Neural progenitor cell (in vitro differentiated cells): ENCODE results near the gene ZBTB46. TPM values are rescaled to one million over a fixed set of nuclear protein-coding genes. Genes with fewer than 3 reads are reported as not detected.
"Not testable (repeated sequence)": the region's sequence is repeated elsewhere in the genome, so short reads cannot be mapped to it uniquely, and the experiment has no call there.

Experiments
- DNase-seq: peaks from one replicate; pipeline ENCODE4 v3.0.0-alpha.2; 2016; ENCODE audit warnings: low spot score
- H2AFZ ChIP-seq: fragments of 200-600 bp; sonication (generic); replicated peaks from 2 replicates; pipeline ENCODE4 v1.6.1; 2016; ENCODE audit warnings: antibody characterized with exemption
- H3F3A ChIP-seq: fragments of 200-600 bp; sonication (generic); 2 replicates; pipeline ENCODE4 v1.6.1; 2016; ENCODE audit warnings: antibody characterized with exemption, low read depth
- H3K27ac ChIP-seq: fragments of 200-600 bp; sonication (generic); 2 replicates; pipeline ENCODE4 v1.5.1; 2016; ENCODE audit warnings: mild to moderate bottlenecking
- H3K27me3 ChIP-seq: fragments of 200-600 bp; sonication (generic); 2 replicates; pipeline ENCODE4 v1.6.1; 2016; ENCODE audit warnings: mild to moderate bottlenecking, moderate library complexity
- H3K36me3 ChIP-seq: fragments of 200-600 bp; sonication (generic); 2 replicates; pipeline ENCODE4 v1.5.1; 2016
- H3K4me1 ChIP-seq: fragments of 200-600 bp; sonication (generic); 2 replicates; pipeline ENCODE4 v1.6.1; 2016; ENCODE audit warnings: mixed run types
- H3K4me2 ChIP-seq: fragments of 200-600 bp; sonication (generic); 2 replicates; pipeline ENCODE4 v1.6.1; 2016
- H3K4me3 ChIP-seq: fragments of 200-600 bp; sonication (generic); 2 replicates; pipeline ENCODE4 v1.5.1; 2016
- H3K79me2 ChIP-seq: fragments of 200-600 bp; sonication (generic); 2 replicates; pipeline ENCODE4 v1.6.1; 2016; ENCODE audit warnings: low read depth
- H3K9ac ChIP-seq: fragments of 200-600 bp; sonication (generic); 2 replicates; pipeline ENCODE4 v1.6.1; 2016
- H3K9me3 ChIP-seq: fragments of 200-600 bp; sonication (generic); 2 replicates; pipeline ENCODE4 v1.5.1; 2016; ENCODE audit warnings: low read depth
- H4K20me1 ChIP-seq: fragments of 200-600 bp; sonication (generic); 2 replicates; pipeline ENCODE4 v1.6.1; 2016; ENCODE audit warnings: low read depth
- H3K27ac Mint-ChIP-seq: 3 replicates; pipeline ENCODE4 v1.8.0; 2021; ENCODE audit warnings: mixed read lengths
- H3K27me3 Mint-ChIP-seq: 2 replicates; pipeline ENCODE4 v1.8.0; 2022; ENCODE audit warnings: low read depth, mild to moderate bottlenecking, inconsistent platforms, moderate library complexity, mixed read lengths; ENCODE audit not compliant: insufficient read depth
- H3K36me3 Mint-ChIP-seq: 3 replicates; pipeline ENCODE4 v1.8.0; 2021; ENCODE audit warnings: mixed read lengths
- H3K4me1 Mint-ChIP-seq: 3 replicates; pipeline ENCODE4 v1.8.0; 2021; ENCODE audit warnings: mixed read lengths
- H3K4me3 Mint-ChIP-seq: 3 replicates; pipeline ENCODE4 v1.8.0; 2021; ENCODE audit warnings: mild to moderate bottlenecking, moderate library complexity, mixed read lengths
- H3K9me3 Mint-ChIP-seq: 3 replicates; pipeline ENCODE4 v1.8.0; 2020; ENCODE audit warnings: mixed read lengths
- EZH2 ChIP-seq: fragments of 200-600 bp; sonication (generic); IDR thresholded peaks from 2 replicates; pipeline ENCODE4 v1.6.1; 2017; ENCODE audit warnings: antibody characterized with exemption, mild to moderate bottlenecking, moderate library complexity
- EZH2phosphoT487 ChIP-seq: fragments of 200-600 bp; sonication (generic); IDR thresholded peaks from 2 replicates; pipeline ENCODE4 v1.6.1; 2017; ENCODE audit warnings: antibody characterized with exemption
- total RNA-seq: library from RNA; depleted of rRNA; stranded (reverse); fragments of >200 nt; gene quantifications from 2 replicates; pipeline ENCODE4 v1.2.3, GENCODE V29; 2015; ENCODE audit warnings: low replicate concordance
- TF ChIP-seq, protein P1 (sequence below): fragments of 200-600 bp; sonication (generic); IDR thresholded peaks from 2 replicates; pipeline ENCODE4 v1.5.1; 2017; ENCODE audit warnings: antibody characterized with exemption, mild to moderate bottlenecking

The ZBTB46 gene
- total RNA-seq, 1 donor from 2014 or later = 8.1 TPM

DNA sequence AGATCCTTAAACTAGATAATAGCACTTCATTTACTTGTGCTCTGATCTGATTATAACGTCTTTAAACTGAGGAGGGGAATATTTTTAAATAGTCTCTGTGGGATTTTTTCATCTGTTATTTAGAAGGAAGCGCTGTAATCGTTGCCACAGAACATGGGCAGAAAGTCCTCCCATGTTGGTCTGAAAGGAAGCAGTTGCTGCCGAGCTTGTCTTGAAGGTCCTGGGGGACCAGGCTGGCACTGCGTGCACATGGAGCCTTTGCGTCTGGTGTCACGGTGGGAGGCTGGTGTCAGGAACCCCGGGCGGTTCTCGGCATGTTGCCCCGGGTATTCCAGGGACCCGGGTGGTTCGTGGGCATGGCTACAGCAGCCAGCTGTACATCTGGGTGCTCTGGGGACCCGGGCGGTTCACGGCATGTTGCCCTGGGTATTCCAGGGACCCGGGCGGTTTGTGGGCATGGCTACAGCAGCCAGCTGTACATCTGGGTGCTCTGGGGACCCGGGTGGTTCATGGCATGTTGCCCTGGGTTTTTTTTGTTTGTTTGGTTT, 45.5 kb upstream of the ZBTB46 start:
- Mint-ChIP-seq H3K36me3 (peaks cover 19% of the 10 kb centered on the region), H3K4me3 (no peak overlapping the region), H3K27ac (no peak overlapping the region), H3K27me3 (peaks cover 4% of the 10 kb centered on the region), H3K4me1 (no peaks in the 10 kb centered on the region), H3K9me3 (no peaks in the 10 kb centered on the region)
- Histone ChIP-seq H3K9me3 (no peaks in the 10 kb centered on the region), H3K36me3 (no peaks in the 10 kb centered on the region), H3K79me2 (no peaks in the 10 kb centered on the region), H3K27me3 (no peaks in the 10 kb centered on the region), H3K9ac (no peak overlapping the region), H3K4me1 (no peaks in the 10 kb centered on the region), H3K4me3 (no peak overlapping the region), H4K20me1 (peaks cover 12% of the 10 kb centered on the region), H2AFZ (no peak overlapping the region), H3K27ac (no peak overlapping the region), H3K4me2 (no peak overlapping the region), H3F3A (no peaks in the 10 kb centered on the region)
- no peak for DNase-seq
- TF ChIP-seq EZH2 (no peak), EZH2phosphoT487 (no peak)
- TF ChIP-seq, protein P1, sequence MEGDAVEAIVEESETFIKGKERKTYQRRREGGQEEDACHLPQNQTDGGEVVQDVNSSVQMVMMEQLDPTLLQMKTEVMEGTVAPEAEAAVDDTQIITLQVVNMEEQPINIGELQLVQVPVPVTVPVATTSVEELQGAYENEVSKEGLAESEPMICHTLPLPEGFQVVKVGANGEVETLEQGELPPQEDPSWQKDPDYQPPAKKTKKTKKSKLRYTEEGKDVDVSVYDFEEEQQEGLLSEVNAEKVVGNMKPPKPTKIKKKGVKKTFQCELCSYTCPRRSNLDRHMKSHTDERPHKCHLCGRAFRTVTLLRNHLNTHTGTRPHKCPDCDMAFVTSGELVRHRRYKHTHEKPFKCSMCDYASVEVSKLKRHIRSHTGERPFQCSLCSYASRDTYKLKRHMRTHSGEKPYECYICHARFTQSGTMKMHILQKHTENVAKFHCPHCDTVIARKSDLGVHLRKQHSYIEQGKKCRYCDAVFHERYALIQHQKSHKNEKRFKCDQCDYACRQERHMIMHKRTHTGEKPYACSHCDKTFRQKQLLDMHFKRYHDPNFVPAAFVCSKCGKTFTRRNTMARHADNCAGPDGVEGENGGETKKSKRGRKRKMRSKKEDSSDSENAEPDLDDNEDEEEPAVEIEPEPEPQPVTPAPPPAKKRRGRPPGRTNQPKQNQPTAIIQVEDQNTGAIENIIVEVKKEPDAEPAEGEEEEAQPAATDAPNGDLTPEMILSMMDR = no peak

DNA sequence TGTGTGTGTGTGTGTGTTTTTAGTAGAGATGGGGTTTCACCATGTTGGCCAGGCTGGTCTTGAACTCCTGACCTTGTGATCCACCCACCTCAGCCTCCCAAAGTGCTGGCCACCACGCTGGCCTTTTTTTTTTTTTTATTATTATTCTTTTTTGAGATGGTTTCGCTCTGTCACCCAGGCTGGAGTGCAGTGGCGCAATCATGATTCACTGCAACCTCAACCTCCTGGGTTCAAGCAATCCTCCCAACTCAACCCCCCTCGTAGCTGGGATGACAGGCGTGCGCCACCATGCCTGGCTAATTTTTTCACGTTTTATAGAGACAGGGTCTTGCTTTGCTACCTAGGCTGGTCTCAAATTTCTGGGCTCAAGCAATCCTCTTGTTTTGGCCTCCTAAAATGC, 43.2 kb upstream of the ZBTB46 start:
- H2AFZ ChIP-seq, H3K4me2 ChIP-seq, H3K4me3 ChIP-seq, H3K4me1 Mint-ChIP-seq, H3K4me3 Mint-ChIP-seq, H3K9ac ChIP-seq, H3K27me3 ChIP-seq, H3K27ac Mint-ChIP-seq, DNase-seq, H3K36me3 ChIP-seq, H3K4me1 ChIP-seq, H3K79me2 ChIP-seq, H4K20me1 ChIP-seq, H3K9me3 Mint-ChIP-seq, H3K27me3 Mint-ChIP-seq, H3K9me3 ChIP-seq, H3K27ac ChIP-seq, H3F3A ChIP-seq: not testable (repeated sequence)
- H3K36me3 Mint-ChIP-seq = peaks cover 22% of the 10 kb centered on the region

DNA sequence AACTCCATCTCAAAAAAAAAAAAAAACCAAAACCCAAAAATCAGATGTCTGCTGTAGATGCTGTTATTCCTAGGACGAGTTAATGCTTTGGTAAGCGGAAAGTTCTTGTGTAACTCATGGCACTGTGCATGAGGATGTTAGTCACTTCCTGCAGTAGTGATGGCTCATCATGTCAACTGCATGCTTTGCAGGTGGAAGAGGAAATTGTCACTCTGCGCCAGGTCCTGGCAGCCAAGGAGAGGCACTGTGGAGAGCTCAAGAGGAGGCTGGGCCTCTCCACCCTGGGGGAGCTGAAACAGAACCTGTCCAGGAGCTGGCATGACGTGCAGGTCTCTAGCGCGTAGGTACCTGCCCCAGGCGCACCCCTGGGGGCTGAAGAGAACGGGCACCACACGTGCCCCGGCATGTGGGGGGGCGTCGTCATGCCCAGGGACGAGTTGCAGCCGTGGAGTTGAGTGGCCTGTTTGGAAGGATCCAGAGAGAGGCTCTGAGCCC, 42.5 kb upstream of the ZBTB46 start:
- no peak overlapping the region for H3K4me3 ChIP-seq
- no peak overlapping the region for H3K27ac ChIP-seq
- Mint-ChIP-seq H3K27ac (no peak overlapping the region), H3K27me3 (peaks cover 6% of the 10 kb centered on the region), H3K4me3 (no peak overlapping the region), H3K4me1 (no peaks in the 10 kb centered on the region), H3K9me3 (no peaks in the 10 kb centered on the region), H3K36me3 (peaks cover 25% of the 10 kb centered on the region)
- H4K20me1 ChIP-seq = peaks cover 9% of the 10 kb centered on the region
- H3K27me3 ChIP-seq = no peaks in the 10 kb centered on the region
- no peaks in the 10 kb centered on the region for H3K36me3 ChIP-seq
- H3K4me1 ChIP-seq = no peaks in the 10 kb centered on the region
- no peaks in the 10 kb centered on the region for H3K9me3 ChIP-seq
- H2AFZ ChIP-seq = no peak overlapping the region
- H3K9ac ChIP-seq = no peak overlapping the region
- no peak for TF ChIP-seq EZH2phosphoT487
- no peak for TF ChIP-seq EZH2
- TF ChIP-seq, protein P1 = no peak
- no peak for DNase-seq
- no peak overlapping the region for H3K4me2 ChIP-seq
- no peaks in the 10 kb centered on the region for H3F3A ChIP-seq
- H3K79me2 ChIP-seq = peaks cover 3% of the 10 kb centered on the region

DNA sequence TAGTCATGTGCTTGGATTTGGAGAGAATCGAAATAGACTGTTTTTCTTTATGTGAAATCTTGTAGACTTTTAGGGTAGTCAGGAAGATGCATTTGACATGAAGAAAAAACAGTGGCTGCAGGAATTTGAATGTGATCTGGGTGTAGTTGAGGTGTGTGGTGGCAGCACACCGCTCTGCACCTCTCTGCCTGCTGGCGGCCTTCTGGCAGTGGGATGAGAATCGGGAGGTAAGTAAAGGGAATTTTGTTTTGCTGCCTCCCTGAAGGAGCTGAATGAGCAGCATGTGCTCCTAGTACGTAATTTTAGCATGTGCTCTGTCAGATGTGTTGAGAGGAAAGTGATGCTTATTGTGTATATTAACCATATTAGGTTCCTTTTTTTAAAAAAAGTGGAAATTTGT, 37.2 kb upstream of the ZBTB46 start:
- no peaks in the 10 kb centered on the region for H3K36me3 ChIP-seq
- Mint-ChIP-seq H3K27ac (no peak overlapping the region), H3K9me3 (no peaks in the 10 kb centered on the region), H3K36me3 (peaks cover 14% of the 10 kb centered on the region), H3K4me3 (peak overlapping the region; percentile 35), H3K27me3 (peaks cover 2% of the 10 kb centered on the region), H3K4me1 (peaks cover 12% of the 10 kb centered on the region)
- no peaks in the 10 kb centered on the region for H4K20me1 ChIP-seq
- DNase-seq = no peak
- no peak overlapping the region for H3K27ac ChIP-seq
- no peak overlapping the region for H3K4me2 ChIP-seq
- H3K4me3 ChIP-seq = no peak overlapping the region
- H2AFZ ChIP-seq = no peak overlapping the region
- peaks cover 6% of the 10 kb centered on the region for H3K4me1 ChIP-seq
- no peaks in the 10 kb centered on the region for H3K27me3 ChIP-seq
- peaks cover 37% of the 10 kb centered on the region for H3K79me2 ChIP-seq
- TF ChIP-seq EZH2phosphoT487 = no peak
- no peak for TF ChIP-seq EZH2
- TF ChIP-seq, protein P1 = no peak
- peaks cover 15% of the 10 kb centered on the region for H3F3A ChIP-seq
- no peak overlapping the region for H3K9ac ChIP-seq
- no peaks in the 10 kb centered on the region for H3K9me3 ChIP-seq

DNA sequence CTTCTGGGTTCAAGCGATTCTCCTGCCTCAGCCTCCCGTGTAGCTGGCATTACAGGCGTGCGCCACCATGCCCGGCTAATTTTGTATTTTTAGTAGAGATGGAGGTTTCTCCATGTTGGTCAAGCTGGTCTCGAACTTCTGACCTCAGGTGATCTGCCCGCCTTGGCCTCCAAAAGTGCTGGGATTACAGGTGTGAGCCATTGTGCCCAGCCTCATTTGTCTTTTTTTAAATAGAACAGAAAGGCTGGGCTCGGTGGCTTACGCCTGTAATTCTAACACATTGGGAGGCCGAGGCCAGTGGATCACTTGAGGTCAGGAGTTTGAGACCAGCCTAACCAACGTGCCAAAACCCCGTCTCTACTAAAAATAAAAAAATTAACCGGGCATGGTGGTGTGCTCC, 36.0 kb upstream of the ZBTB46 start:
- H3K36me3 ChIP-seq, DNase-seq, H3K9me3 Mint-ChIP-seq, H3K27ac ChIP-seq, H2AFZ ChIP-seq, H3K4me3 ChIP-seq, H3K9me3 ChIP-seq, H4K20me1 ChIP-seq, H3K27ac Mint-ChIP-seq, H3K9ac ChIP-seq, H3K27me3 ChIP-seq, H3K27me3 Mint-ChIP-seq, H3K4me1 ChIP-seq, H3K4me2 ChIP-seq: not testable (repeated sequence)
- H3K79me2 ChIP-seq = peaks cover 37% of the 10 kb centered on the region
- Mint-ChIP-seq H3K4me3 (peak overlapping the region; percentile 98), H3K4me1 (peaks cover 12% of the 10 kb centered on the region), H3K36me3 (peaks cover 13% of the 10 kb centered on the region)
- H3F3A ChIP-seq = peaks cover 17% of the 10 kb centered on the region
